GM06990 (cell line): Measurements from ENCODE around the gene CARNS1.

Experiments used
- DNase-seq: peaks from one replicate; pipeline ENCODE4 v3.0.0-alpha.2; 2011; ENCODE audit not compliant: insufficient read length; ENCODE audit errors: extremely low read depth
- H3K27me3 ChIP-seq: replicated peaks from 2 replicates; pipeline ENCODE4 v1.6.0; 2011; ENCODE audit warnings: low read length; ENCODE audit not compliant: control insufficient read depth, insufficient read depth
- H3K36me3 ChIP-seq: 2 replicates; pipeline ENCODE4 v1.5.1; 2011; ENCODE audit warnings: low read length; ENCODE audit not compliant: control insufficient read depth, insufficient read depth
- H3K4me3 ChIP-seq: replicated peaks from 2 replicates; pipeline ENCODE4 v1.5.1; 2011; ENCODE audit warnings: low read depth, mild to moderate bottlenecking, control low read depth, low read length
- CTCF ChIP-seq: IDR thresholded peaks from 2 replicates; pipeline ENCODE4 v1.5.1; 2011; ENCODE audit warnings: low read length, control low read depth, mild to moderate bottlenecking, inconsistent platforms; ENCODE audit not compliant: insufficient read depth, poor library complexity, severe bottlenecking

CARNS1 gene

GRCh38 chr11:67371189-67371910, 44.1 kb upstream of the CARNS1 start:
- H3K36me3 ChIP-seq = no peaks in the 10 kb centered on the region
- H3K27me3 ChIP-seq = peaks cover 3% of the 10 kb centered on the region; the same call in 1 of the 2 replicates
- TF ChIP-seq CTCF = peak; percentile 46
- DNase-seq = peak; percentile 34
- H3K4me3 ChIP-seq = no peak overlapping the region

- no peaks in the 10 kb centered on the region for H3K36me3 ChIP-seq
- H3K4me3 ChIP-seq = peak overlapping the region; percentile 40
- DNase-seq = no peak
- TF ChIP-seq CTCF = no peak
- peaks cover 3% of the 10 kb centered on the region; the same call in 1 of the 2 replicates for H3K27me3 ChIP-seq
Observed at GRCh38 chr11:67371911-67372320, 43.6 kb upstream of the CARNS1 start.

- Histone ChIP-seq H3K4me3 (peak overlapping the region; percentile 56), H3K27me3 (peaks cover 3% of the 10 kb centered on the region; the same call in 1 of the 2 replicates), H3K36me3 (no peaks in the 10 kb centered on the region)
- DNase-seq = no peak
- TF ChIP-seq CTCF = no peak
Observed at GRCh38 chr11:67372321-67372992, 43.0 kb upstream of the CARNS1 start.

GRCh38 chr11:67372993-67373647, 42.4 kb upstream of the CARNS1 start, which contains the start of gene CLCF1:
Gene CLCF1, minus strand, starts transcription at chr11:67373598. Its CDS starts 59 bp downstream, at chr11:67373539.
- DNase-seq = peak; percentile 56
- peaks cover 3% of the 10 kb centered on the region; the same call in 1 of the 2 replicates for H3K27me3 ChIP-seq

More at GRCh38 chr11:67372993-67373647, 42.4 kb upstream of the CARNS1 start, which contains the start of gene CLCF1:
- no peaks in the 10 kb centered on the region for H3K36me3 ChIP-seq
- no peak for TF ChIP-seq CTCF
- H3K4me3 ChIP-seq = peak within 1 kb of the TSS; percentile 56
